ENCODE results near the gene ZNF385A.

- TF ChIP-seq POLR2AphosphoS5 (IDR thresholded peaks at IDR 0.05), result no peak
- TF ChIP-seq CTCF (IDR thresholded peaks at IDR 0.05), result no peak
These were observed 29.3 kb downstream of the ZNF385A start for GRCh38 chr12:54355104-54355815.

Measured in upper lobe of left lung (tissue), 4 donors.